Ishikawa (cell line): ENCODE results near the gene POSTN.

Source experiments
- EGR1 ChIP-seq: IDR thresholded peaks from 2 replicates; pipeline ENCODE4 v1.6.1; 2012
- FOXM1 ChIP-seq: IDR thresholded peaks from 2 replicates; pipeline ENCODE4 v1.6.1; 2012; ENCODE audit warnings: low read depth, borderline replicate concordance
- MAX ChIP-seq: IDR thresholded peaks from 2 replicates; pipeline ENCODE4 v1.6.1; 2012
- TF ChIP-seq, protein P1 (sequence below): IDR thresholded peaks from 2 replicates; pipeline ENCODE4 v1.6.1; 2012; ENCODE audit warnings: low read depth, mild to moderate bottlenecking

GRCh38 chr13:37616131-37616530 is 17.6 kb upstream of the POSTN start:
- TF ChIP-seq, protein P1, sequence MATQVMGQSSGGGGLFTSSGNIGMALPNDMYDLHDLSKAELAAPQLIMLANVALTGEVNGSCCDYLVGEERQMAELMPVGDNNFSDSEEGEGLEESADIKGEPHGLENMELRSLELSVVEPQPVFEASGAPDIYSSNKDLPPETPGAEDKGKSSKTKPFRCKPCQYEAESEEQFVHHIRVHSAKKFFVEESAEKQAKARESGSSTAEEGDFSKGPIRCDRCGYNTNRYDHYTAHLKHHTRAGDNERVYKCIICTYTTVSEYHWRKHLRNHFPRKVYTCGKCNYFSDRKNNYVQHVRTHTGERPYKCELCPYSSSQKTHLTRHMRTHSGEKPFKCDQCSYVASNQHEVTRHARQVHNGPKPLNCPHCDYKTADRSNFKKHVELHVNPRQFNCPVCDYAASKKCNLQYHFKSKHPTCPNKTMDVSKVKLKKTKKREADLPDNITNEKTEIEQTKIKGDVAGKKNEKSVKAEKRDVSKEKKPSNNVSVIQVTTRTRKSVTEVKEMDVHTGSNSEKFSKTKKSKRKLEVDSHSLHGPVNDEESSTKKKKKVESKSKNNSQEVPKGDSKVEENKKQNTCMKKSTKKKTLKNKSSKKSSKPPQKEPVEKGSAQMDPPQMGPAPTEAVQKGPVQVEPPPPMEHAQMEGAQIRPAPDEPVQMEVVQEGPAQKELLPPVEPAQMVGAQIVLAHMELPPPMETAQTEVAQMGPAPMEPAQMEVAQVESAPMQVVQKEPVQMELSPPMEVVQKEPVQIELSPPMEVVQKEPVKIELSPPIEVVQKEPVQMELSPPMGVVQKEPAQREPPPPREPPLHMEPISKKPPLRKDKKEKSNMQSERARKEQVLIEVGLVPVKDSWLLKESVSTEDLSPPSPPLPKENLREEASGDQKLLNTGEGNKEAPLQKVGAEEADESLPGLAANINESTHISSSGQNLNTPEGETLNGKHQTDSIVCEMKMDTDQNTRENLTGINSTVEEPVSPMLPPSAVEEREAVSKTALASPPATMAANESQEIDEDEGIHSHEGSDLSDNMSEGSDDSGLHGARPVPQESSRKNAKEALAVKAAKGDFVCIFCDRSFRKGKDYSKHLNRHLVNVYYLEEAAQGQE: no peak
- TF ChIP-seq FOXM1 (no peak), MAX (no peak), EGR1 (no peak)
